Left forelimb (tissue), 1 donor: ENCODE results near the gene PHF21B.
"Not testable (repeated sequence)": the region's sequence is repeated elsewhere in the genome, so short reads cannot be mapped to it uniquely, and the experiment has no call there.

Source experiments
- DNase-seq: peaks from one replicate; pipeline ENCODE4 v3.0.0-alpha.2; 2018; ENCODE audit warnings: low spot score

The PHF21B gene

DNA sequence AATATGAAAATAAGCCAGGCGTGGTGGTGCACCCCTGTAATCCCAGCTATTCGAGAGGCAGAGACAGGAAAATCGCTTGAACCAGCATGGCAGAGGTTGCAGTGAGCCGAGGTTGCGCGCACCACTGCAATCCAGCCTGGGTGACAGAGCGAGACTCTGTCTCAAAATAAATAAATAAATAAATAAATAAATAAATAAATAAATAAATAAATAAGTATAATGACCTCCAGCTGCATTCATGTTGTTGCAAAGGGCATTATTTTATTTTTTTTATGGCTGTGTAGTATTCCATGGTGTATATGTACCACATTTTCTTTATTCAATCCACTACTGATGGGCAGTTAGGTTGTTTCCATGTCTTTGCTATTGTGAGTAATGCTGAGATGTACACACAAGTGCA is 48.1 kb downstream of the PHF21B start:
- not testable (repeated sequence) for DNase-seq

GRCh38 chr22:44956840-44957767 is 52.7 kb downstream of the PHF21B start:
- DNase-seq: no peak

DNA sequence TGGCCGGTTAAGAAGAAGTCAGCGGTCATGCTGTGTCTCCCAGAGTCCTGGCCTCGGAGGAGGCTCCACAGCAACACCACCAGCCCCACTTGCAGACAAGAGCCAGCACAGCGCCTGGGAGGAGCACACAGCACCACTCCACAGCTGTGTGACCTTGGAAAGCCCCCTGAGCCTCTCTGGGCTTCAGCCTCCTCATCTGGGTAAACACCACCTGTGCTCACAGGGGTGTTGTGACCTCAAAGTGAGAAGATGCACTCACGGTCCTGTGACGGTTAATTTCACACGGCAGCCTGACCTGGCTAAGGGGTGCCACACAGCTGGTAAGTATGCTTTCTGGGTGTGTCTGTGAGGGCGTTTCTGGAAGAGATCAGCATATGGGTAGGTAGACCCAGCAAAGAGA is 54.7 kb downstream of the PHF21B start:
- DNase-seq: no peak

DNA sequence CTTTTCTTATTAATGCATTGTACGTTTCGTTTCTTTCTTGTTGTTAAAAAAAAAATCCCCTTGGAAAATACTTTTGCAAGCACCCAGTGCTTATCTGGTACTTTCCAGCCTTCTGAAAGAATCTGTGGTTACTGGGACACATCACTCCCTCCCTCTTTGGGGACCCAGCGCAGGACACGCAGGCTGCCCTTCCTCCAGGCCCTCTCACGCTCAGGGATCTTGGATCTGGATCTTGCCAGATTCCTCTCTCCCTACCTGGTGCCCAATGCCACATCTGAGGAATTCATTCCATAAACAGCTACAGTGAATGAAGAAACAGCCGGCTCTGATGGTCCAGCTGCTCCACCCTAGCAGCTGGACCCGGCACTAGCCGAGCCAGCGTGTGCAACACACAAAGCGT is 55.7 kb downstream of the PHF21B start:
- no peak for DNase-seq

DNA sequence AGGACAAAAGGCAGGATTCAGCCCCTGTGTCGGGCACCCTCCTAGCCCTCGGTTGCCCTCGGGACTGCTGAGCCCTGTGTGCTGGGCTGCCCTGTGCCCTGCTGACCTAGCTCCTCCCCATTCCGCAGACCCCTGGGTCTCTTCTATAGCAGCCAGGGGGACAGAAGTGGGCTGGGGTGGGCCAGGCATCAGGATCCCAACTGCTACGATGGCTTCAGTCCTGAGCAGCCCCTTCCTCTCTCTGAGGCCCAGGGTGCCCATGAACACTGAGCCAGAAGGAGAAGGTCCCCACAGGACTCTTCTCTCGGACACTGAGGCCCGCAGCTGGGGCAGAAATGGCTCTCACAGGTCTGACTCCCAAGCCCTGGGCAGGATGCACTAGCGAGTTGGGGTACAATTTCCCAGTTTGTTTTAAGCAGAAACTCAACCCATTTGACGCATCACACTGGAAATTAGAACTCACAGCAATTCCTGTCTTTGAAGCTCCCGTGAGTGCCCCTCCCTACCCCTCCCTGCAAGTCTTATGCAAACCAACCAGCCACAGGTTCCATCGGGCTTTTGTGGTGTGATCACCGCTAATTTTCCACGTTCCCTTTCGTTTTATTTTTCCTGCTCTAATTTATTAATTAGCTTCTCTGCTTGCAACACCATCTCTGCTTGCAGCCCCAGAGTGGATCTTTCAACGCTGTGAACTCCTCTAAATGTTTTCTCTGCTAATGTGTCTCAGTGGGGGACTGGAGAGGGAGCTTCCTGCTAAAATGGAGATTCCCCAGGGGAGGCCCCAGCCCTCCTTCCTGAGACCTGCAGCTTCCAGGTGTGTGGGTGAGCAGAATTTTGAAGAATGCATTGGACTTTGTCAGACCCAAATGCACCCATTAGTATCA is 56.7 kb downstream of the PHF21B start:
- DNase-seq: no peak

DNA sequence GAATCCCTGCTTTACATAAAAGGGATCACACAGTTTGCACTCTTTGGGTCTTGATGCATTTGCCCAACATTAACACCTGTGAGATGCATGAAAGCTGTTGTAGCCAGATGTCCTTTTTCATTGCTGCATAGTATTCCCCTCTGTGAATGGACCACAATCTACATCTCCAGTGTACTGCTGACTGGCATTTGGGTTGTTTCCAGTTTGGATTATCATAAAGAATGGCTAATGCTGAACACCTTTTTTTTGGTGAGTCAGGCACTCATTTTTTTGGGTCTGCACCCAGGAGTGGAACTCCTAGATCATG is 58.3 kb downstream of the PHF21B start:
- DNase-seq: no peak

GRCh38 chr22:44950806-44951509 is 58.8 kb downstream of the PHF21B start:
- no peak for DNase-seq

GRCh38 chr22:44947846-44948245 is 62.0 kb downstream of the PHF21B start:
- no peak for DNase-seq

GRCh38 chr22:44947049-44947448 is 62.8 kb downstream of the PHF21B start:
- DNase-seq: no peak

- no peak for DNase-seq
Measured at GRCh38 chr22:44944883-44945601, 64.8 kb downstream of the PHF21B start.

DNA sequence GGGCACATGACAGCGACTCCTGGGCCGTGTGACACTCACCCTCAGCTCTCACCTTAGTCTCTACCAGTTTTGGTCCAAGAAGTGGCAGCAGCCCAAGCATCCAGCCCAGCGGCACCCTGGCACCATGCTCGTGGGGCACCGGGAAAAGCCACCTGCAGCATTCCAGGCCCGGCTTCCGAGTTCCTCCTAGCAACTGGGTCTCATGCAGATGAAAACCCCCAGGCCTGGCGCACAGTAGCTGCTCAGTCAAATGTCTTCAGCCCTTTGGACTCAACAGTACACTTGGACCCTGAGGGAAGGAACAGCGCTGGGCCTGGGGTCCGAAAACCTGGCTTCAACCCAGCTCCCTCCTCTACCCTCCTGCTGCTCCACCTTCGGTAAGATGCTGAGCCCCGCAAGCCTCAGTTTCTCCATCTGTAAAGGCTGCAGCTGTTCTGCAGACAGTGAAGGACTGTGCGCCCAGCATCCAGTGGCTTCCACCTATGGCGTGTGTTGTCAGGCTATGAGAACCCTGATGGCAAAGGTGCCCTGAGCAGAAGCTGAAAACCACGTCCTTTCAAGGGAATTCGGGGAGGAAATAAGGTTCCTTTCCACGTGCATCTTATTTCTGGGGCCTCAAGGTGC is 66.0 kb downstream of the PHF21B start:
- DNase-seq: no peak

DNA sequence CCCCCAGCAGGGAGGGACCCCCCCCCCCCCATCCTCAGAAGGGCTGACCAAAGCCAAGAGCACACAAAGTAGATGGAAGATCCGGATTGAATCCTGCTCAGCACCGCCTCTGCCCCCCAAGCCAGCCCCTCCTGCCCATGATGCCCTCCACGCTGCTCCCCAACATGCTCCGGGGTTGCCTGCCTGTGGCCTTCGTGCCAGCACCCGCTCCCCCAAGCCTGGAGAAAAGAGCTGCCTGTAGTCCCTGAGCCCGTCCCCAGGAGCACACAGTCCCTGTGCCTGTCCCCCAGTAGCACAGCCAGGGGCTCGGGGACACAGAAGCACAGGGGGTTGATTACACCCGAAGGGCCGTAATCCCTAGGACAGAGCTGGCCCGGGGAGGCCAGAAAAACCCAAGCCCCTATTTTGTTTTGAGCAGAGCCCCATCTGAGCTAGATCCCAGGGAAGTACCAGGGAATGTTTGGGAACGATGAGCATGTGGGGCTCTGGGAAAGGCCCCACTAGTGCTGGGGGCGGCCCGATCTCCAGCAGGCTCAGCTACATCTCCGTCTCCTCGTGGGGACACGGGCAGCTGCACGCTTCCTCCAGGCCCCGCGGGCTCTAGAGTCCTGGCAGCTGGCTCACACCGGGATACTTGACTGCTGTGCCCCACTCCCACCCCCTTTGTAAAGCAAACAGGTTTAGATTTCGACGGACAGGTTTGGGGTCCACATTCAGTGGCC is 66.7 kb downstream of the PHF21B start:
- no peak for DNase-seq

DNA sequence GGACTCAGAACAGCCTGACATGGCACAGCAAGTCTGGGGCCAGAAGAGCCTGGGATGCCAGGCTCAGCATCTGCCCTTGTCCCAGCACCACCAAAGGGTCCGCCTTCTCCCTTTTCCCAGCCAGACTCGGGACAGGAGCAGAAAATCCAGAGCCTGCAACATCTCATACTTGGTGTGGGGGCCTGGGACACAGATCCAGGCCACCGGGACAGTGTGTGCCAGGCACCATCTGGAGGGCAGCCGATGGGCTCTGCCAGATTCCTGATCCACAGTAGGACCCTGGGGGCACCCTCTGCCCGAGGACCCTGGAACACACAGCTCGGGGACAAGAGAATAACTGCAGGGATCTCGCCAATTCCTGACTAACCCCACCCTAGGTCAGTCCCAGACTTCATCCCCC is 67.7 kb downstream of the PHF21B start:
- no peak for DNase-seq

- no peak for DNase-seq
Measured at GRCh38 chr22:44941207-44941606, 68.6 kb downstream of the PHF21B start.

GRCh38 chr22:44940130-44940529 is 69.7 kb downstream of the PHF21B start:
- no peak for DNase-seq

GRCh38 chr22:44939451-44939850 is 70.4 kb downstream of the PHF21B start:
- DNase-seq: no peak

DNA sequence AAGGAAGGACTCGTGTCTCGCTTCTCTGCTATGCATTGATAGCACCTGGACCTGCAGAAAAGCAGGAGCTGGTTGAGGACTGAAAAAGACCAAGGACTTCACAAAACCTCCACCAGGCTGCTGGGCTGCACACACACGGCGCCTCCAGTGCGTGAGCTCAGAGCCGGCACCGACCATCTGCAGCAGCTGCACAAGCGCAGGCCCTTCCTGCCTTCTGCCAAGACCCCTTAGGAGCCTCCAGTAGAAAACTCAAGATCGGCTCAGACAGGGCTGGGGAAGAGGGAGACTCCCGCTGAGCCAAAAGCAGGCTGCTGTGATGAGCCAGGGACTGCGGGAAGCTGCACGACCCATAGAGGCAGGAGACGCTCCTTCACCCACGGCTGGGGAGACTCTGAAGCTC is 70.9 kb downstream of the PHF21B start:
- no peak for DNase-seq

GRCh38 chr22:44937216-44937615 is 72.6 kb downstream of the PHF21B start:
- DNase-seq: no peak

GRCh38 chr22:44936201-44936600 is 73.6 kb downstream of the PHF21B start:
- DNase-seq: no peak

DNA sequence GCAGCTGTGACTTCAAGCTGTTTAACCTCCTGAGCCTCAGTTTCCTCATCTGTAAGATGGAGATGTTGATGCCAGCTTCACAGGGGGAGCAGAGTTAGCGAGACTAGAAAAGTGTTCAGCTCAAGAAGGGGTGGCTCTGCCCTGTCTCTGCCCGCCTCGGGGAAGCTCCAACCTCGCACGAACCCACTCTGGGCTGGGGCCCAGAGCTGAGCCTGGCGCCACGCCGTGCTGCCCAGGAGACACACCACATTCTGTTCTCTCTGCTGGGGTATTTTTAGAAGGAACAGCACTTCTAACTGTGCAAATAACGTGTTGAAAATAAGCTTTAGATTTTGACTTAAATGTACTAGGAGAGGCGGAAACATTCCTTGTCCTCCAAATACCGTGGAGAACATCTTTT is 74.1 kb downstream of the PHF21B start:
- DNase-seq: no peak

DNA sequence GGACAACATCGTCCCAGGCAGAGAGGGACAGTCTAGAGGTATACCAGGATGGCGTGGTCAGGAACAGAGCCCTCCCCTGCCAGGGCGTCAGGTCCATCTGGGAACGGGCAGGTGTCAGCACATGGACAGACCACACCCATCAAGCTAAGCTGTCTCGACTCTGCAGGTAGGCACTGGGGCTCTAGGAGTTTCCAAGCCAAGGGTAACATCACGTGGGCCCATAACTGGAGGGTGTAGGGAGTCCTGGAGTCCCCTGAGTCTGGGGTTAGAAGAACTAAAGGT is 75.4 kb downstream of the PHF21B start:
- no peak for DNase-seq
